Thymus (tissue), 11 donors: ENCODE results near the gene ADAM21. TPM values are rescaled to one million over a fixed set of nuclear protein-coding genes. Genes with fewer than 3 reads are reported as not detected.
"Not testable (repeated sequence)": the region's sequence is repeated elsewhere in the genome, so short reads cannot be mapped to it uniquely, and the experiment has no call there.

Experiments used
- DNase-seq, 9 donors: peaks; one replicate each; pipeline ENCODE4 v3.0.0-alpha.2; 2013; ENCODE audit warnings: low spot score in 9 of 9, low read depth in 6 of 9, missing footprints in 1 of 9
- H3K27ac ChIP-seq, 2 donors: one replicate each; pipeline ENCODE4 v1.5.1; 2013; ENCODE audit warnings: control low read depth in 1 of 2, low read depth in 1 of 2, low read length in 1 of 2, mild to moderate bottlenecking in 1 of 2, moderate library complexity in 1 of 2
- H3K27me3 ChIP-seq, 2 donors: one replicate each; pipeline ENCODE4 v1.5.1; 2013; ENCODE audit warnings: low read length in 1 of 2; ENCODE audit not compliant: control insufficient read depth in 2 of 2, insufficient read depth in 1 of 2
- H3K36me3 ChIP-seq, 2 donors: one replicate each; pipeline ENCODE4 v1.5.1; 2013; ENCODE audit warnings: low read length in 1 of 2, mild to moderate bottlenecking in 1 of 2, moderate library complexity in 1 of 2; ENCODE audit not compliant: control insufficient read depth in 2 of 2, insufficient read depth in 2 of 2
- H3K4me1 ChIP-seq, 2 donors: one replicate each; pipeline ENCODE4 v1.5.1; 2013; ENCODE audit warnings: low read length in 2 of 2; ENCODE audit not compliant: control insufficient read depth in 2 of 2, insufficient read depth in 2 of 2
- H3K4me3 ChIP-seq, 2 donors: one replicate each; pipeline ENCODE4 v1.5.1; 2013; ENCODE audit warnings: low read length in 2 of 2, control low read depth in 1 of 2, mild to moderate bottlenecking in 1 of 2
- H3K9me3 ChIP-seq, 2 donors: one replicate each; pipeline ENCODE4 v1.5.1; 2013; ENCODE audit warnings: low read length in 1 of 2, mild to moderate bottlenecking in 1 of 2; ENCODE audit not compliant: control insufficient read depth in 2 of 2, insufficient read depth in 1 of 2
- WGBS: extraction: QIAGEN DNeasy Blood & Tissue Kit; methylation state at CpG from one replicate; pipeline ENCODE4 v1.1.7; 2013; 5-methylcytosine and 5-hydroxymethylcytosine counted together
- polyA plus RNA-seq: library from polyadenylated mRNA; stranded (reverse); fragments of 200-250 nt; gene quantifications from one replicate; pipeline ENCODE4 v1.2.3, GENCODE V29; 2013
- total RNA-seq: library from RNA; stranded (reverse); fragments of 120-200 nt; gene quantifications from one replicate; pipeline ENCODE4 v1.2.4, GENCODE V29; 2013
- donor health status: healthy.

Gene ADAM21
- total and polyA plus RNA-seq, 2 donors = 0.05 to 0.09 TPM

DNA sequence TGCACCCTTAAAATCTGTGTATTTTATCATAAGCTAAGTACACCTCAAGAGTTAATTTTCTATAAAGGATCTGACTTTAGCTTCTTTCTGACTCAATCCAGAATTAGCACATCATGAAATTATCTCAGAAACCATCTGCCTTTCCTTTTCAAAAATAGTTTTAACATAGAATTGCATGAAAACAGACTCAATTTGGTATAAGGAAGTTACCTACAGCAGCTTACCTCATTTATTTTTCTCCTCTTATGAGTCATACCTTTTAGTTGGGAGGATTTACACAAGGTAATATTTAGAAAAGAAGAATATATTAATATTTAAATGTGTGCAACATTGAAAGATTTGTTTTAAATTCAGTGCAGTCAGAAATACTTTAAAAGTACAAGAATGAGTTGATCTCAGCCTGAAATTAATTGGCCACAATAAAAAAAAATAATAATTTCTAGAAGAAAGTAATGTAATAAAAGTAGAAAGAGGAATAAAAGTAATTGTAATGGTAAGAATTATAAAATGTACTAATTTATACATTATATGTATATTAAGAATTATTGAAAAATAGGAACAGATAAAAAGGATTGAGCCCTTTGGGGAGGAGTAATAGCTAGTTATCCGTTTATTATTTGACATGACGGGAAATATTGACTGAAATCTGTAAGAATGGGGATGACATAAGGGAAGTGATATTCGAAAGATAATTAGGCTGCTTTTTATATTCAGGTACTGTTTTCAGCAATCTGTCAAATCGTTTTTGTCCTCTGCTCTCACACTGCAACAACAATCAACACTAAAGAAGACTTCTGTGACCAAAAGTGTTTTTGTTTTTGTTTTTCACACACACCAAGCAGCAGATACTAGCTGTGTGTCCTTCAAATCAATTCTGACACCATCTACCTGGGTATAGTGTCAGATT lies 20.5 kb downstream of the ADAM21 start:
- Histone ChIP-seq H3K9me3 (peaks cover 0 to 3% of the 10 kb centered on the region in 2 donors), H3K27ac (no peak overlapping the region), H3K4me1 (no peaks in the 10 kb centered on the region), H3K4me3 (no peak overlapping the region), H3K27me3 (no peaks in the 10 kb centered on the region), H3K36me3 (no peaks in the 10 kb centered on the region)
- 98% methylated on average over 4 of the region's 4 CpGs for WGBS
- DNase-seq = no peak

DNA sequence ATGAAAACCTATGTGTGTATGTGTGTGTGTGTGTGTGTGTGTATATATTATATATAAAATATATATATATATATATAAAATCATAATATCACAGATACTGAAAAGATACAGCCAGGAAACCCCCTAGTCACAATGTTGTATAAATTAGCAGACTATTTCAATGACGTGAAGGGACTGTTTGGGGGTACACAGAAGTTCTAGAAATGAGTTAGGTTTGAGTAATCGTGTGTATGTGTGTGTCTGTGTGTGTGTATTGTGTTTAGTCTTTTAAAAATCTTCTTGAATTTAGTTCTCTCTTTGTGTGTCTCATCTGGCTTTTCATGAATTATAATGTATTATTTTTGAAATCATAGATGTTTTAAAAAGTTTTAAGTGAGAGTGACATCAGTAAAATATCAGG lies 21.9 kb downstream of the ADAM21 start:
- H3K9me3 ChIP-seq = peaks cover 0 to 3% of the 10 kb centered on the region in 2 donors
- H3K4me3 ChIP-seq = no peak overlapping the region
- no peaks in the 10 kb centered on the region for H3K4me1 ChIP-seq
- H3K36me3 ChIP-seq = no peaks in the 10 kb centered on the region
- no peaks in the 10 kb centered on the region for H3K27me3 ChIP-seq
- WGBS = 91% methylated on average over 2 of the region's 2 CpGs
- DNase-seq = no peak
- H3K27ac ChIP-seq = no peak overlapping the region

DNA sequence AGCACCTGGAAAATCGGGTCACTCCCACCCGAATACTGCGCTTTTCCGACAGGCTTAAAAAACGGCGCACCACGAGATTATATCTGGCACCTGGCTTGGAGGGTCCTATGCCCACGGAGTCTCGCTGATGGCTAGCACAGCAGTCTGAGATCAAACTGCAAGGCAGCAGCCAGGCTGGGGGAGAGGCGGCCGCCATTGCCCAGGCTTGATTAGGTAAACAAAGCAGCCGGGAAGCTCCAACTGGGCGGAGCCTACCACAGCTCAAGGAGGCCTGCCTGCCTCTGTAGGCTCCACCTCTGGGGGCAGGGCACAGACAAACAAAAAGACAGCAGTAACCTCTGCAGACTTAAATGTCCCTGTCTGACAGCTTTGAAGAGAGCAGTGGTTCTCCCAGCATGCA lies 23.5 kb downstream of the ADAM21 start:
- H3K27ac ChIP-seq, H3K9me3 ChIP-seq, H3K27me3 ChIP-seq, H3K36me3 ChIP-seq, DNase-seq, H3K4me1 ChIP-seq, H3K4me3 ChIP-seq: not testable (repeated sequence)
- 95% methylated on average over 13 of the region's 13 CpGs for WGBS

DNA sequence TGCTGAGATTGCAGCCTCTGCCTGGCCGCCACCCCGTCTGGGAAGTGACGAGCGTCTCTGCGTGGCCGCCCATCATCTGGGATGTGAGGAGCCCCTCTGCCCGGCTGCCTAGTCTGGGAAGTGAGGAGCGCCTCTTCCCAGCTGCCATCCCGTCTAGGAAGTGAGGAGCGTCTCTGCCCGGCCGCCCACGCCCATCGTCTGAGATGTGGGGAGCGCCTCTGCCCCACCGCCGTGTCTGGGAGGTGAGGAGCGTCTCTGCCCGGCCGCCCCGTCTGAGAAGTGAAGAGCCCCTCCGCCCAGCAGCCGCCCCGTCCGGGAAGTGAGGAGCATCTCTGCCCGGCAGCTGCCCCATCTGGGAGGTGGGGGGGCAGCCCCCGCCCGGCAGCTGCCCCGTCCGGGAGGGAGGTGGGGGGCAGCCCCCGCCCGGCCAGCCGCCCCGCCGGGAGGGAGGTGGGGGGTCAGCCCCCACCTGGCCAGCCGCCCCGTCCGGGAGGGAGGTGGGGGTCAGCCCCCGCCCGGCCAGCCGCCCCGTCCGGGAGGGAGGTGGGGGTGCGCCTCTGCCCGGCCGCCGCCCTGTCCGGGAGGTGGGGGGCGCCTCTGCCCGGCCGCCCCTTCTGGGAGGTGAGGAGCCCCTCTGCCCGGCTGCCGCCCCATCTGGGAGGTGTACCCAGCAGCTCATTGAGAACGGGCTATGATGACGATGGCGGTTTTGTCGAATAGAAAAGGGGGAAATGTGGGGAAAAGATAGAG lies 25.6 kb downstream of the ADAM21 start:
- 95% methylated on average over 57 of the region's 57 CpGs for WGBS
- H3K36me3 ChIP-seq, H3K4me3 ChIP-seq, H3K9me3 ChIP-seq, H3K27me3 ChIP-seq, H3K27ac ChIP-seq, H3K4me1 ChIP-seq, DNase-seq: not testable (repeated sequence)

DNA sequence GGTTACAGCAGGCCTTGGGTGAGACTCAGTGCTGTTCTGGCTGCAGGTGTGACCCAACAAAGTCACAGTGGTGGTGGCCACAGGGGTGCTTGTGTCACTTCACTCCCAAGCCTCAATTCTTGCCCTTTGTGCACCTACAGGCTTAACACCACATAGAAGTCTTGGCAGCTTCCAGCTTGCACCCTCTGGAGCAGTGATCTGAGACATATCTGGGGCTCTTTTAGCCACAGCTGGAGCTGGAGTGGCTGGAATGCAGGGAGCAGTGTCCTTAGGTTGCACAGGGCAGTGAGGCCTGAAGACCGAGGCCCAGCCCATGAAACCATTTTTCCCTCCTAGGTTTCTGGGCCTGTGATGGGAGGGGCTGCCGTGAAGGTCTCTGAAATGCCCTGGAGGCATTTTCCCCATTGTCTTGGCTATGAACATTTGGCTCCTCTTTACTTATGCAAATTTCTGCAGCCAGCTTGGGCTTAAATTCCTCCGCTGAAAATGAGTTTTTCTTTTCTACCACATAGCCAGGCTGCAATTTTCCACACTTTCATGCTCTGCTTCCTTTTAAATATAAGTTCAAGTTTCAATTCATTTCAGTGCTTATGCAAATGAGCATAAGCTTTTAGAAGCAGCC lies 37.7 kb downstream of the ADAM21 start:
- no peak overlapping the region for H3K4me3 ChIP-seq
- DNase-seq = no peak
- H3K27ac ChIP-seq = no peak overlapping the region
- H3K4me1 ChIP-seq = no peaks in the 10 kb centered on the region
- no peaks in the 10 kb centered on the region for H3K27me3 ChIP-seq
- H3K36me3 ChIP-seq = no peaks in the 10 kb centered on the region
- H3K9me3 ChIP-seq = peaks cover 1 to 17% of the 10 kb centered on the region in 2 donors
- 72% methylated on average over 3 of the region's 3 CpGs for WGBS

DNA sequence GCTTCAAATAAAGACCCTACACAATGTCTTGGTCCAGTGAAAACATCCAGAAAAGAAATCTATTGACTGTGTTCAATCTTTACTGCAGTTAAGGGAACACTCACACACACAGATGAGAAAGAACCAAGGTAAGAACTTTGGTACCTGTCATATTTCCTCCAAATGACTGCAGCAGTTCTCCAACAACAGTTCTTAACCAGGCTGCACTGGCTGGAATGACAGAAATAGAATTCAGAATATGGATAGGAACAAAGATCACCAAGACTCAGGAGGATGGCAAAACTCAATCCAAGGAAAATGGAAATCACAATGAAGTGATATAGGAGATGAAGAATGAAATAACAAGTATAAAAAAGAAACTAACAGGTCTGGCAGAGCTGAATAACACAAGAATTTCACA lies 46.2 kb downstream of the ADAM21 start:
- no peak for DNase-seq
- H3K4me3 ChIP-seq = no peak overlapping the region

More for the DNA sequence above, 46.2 kb downstream of the ADAM21 start:
- H3K27me3 ChIP-seq = no peaks in the 10 kb centered on the region
- H3K9me3 ChIP-seq = peaks cover 2 to 12% of the 10 kb centered on the region in 2 donors
- H3K4me1 ChIP-seq = no peaks in the 10 kb centered on the region
- H3K27ac ChIP-seq = no peak overlapping the region
- no peaks in the 10 kb centered on the region for H3K36me3 ChIP-seq

Other genes starting within 250 kb of the ADAM21 start
- 66.7 TPM for gene COX16, start 92.5 kb upstream of the ADAM21 start, total RNA-seq
- 102 TPM for gene COX16, start 92.5 kb upstream of the ADAM21 start, polyA plus RNA-seq
- gene SYNJ2BP, start 35.1 kb upstream of the ADAM21 start, total RNA-seq = 10.1 TPM
- 11.9 TPM for gene SYNJ2BP, start 35.1 kb upstream of the ADAM21 start, polyA plus RNA-seq
- 0.14 TPM for gene ADAM20, start 82.8 kb downstream of the ADAM21 start, total RNA-seq
- gene ADAM20, start 82.8 kb downstream of the ADAM21 start, polyA plus RNA-seq = 0.11 TPM
- 29.3 TPM for gene MED6, start 148.5 kb downstream of the ADAM21 start, total RNA-seq
- gene MED6, start 148.5 kb downstream of the ADAM21 start, polyA plus RNA-seq = 26.1 TPM
- gene TTC9, start 189.7 kb downstream of the ADAM21 start, total RNA-seq = 1.8 TPM
- 6.1 TPM for gene TTC9, start 189.7 kb downstream of the ADAM21 start, polyA plus RNA-seq